Stimulated activated CD8-positive, alpha-beta memory T cell treated with anti-CD3 and anti-CD28 coated beads, Interleukin-7, amount 100 ng/mL, for 24 hours (primary cell): ENCODE results near the gene C16orf54.
"Not testable (repeated sequence)": the region's sequence is repeated elsewhere in the genome, so short reads cannot be mapped to it uniquely, and the experiment has no call there.

Experiments
- DNase-seq: peaks from one replicate; pipeline ENCODE4 v3.0.0-alpha.2; 2020; ENCODE audit warnings: low read depth

Gene C16orf54

DNA sequence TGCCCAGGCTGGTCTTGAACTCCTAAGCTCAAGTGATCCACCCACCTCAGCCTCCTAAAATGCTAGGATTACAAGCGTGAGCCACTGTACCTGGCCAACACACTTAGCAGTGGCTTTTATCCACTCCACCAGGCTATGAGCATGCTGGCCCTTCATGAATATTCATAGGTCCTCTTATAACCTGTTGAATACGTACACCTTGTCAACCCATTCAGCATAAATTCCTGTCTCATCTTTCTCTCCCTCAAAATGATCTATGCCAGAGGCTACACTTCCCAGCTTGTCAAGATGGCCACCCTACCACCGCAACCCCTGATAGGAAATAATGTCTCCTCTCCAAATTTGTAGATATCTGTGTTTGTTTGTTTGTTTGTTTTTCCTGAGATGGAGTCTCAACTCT lies 21.3 kb upstream of the C16orf54 start:
- no peak for DNase-seq

DNA sequence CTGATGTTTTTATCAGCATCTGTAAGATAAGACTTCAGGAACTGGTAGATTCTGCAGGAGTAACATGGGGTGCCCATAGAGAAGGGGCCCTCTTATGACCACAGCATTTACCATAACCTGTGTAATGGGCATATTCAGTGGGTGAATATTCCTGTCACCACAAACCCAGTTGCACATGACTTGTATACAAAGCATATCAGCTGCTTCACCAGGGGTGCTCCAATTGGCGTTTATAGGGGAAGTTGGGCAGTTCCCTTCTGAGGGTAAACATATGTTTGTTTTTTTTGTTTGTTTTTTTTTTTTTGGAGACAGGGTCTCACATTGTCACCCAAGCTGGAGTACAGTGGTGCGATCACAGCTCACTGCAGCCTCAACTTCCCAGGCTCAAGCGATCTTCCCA lies 20.8 kb upstream of the C16orf54 start:
- no peak for DNase-seq

DNA sequence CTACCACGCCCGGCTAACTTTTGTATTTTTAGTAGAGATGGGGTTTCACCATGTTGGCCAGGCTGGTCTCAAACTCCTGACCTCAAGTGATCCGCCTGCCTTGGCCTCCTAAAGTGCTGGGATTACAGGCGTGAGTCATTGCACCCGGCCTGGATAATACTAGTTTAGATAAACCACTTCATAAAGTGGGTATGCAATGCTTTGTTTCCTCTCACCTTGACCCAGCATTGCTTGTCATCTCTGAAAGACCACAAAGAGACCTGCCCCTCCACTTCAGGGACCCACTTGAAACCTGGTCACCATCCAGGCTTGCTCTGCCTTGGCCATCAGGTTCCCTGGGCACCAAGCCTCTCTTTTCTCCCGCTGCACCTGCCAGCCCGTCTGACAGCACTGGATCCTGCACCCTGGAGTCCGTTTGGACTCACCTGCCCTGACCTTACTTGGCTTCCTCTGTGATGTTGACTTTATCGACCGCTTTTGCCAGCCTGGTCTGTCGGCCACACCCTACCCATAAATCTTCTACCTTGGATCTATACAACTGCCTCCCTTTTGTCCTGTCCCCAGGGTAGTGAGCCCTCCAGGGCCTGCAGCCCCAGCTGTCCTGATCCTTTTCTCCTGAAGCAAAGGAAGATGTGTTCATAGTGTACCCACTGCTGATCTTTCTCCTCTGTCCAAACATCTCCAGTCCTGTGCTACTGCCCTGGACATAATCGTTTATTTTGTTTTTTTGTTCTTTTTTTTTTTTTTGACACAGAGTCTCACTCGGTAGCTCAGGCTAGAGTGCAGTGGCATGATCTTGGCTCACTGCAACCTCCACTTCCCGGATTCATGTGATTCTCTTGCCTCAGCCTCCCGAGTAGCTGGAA lies 19.6 kb upstream of the C16orf54 start:
- no peak for DNase-seq

DNA sequence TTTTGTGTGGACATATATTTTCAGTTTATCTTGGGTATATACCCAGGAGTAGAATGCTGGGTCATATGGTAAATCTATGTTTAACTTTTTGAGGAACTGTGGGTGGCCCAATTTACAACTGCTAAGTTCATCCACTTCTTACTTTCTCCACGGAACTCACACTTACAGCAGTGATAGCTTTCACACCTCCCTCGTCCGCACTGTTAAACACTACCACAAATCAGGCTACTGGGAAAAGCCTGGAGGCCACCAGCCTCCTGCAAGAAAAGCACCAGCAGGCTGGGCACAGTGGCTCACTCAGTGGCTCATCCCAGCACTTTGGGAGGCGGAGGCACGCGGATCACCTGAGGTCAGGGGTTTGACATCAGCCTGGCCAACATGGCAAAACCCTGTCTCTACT lies 17.5 kb upstream of the C16orf54 start:
- no peak for DNase-seq

DNA sequence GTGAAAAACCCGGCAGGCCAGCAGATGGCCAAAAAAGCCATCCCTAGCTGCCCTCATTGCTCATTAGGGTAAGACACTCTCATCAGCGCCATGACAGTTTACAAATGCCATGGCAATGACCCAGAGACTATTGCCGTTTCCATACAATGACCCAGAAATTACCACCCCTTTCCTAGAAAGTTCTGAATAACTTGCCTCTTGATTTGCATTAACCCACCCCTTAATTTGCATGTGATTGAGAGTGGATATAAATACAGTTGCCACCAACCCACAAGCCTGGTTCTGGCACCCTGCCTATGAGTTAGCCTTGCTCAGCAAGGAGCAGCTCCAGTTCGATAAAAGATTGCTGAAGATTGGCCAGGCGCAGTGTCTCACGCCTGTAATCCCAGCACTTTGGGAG lies 16.1 kb upstream of the C16orf54 start:
- DNase-seq = no peak

DNA sequence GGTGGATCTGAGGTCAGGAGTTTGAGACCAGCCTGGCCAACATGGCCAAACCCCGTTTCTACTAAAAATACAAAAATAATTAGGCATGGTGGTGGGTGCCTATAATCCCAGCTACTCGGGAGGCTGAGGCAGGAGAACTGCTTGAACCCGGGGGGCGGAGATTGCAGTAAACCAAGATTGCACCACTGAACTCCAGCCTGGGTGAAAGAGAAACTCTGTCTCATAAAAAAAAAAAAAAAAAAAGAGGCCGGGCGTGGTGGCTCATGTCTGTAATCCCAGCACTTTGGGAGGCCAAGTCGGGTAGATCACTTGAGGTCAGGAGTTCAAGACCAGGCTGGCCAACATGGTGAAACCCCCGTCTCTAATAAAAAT lies 15.5 kb upstream of the C16orf54 start:
- not testable (repeated sequence) for DNase-seq

DNA sequence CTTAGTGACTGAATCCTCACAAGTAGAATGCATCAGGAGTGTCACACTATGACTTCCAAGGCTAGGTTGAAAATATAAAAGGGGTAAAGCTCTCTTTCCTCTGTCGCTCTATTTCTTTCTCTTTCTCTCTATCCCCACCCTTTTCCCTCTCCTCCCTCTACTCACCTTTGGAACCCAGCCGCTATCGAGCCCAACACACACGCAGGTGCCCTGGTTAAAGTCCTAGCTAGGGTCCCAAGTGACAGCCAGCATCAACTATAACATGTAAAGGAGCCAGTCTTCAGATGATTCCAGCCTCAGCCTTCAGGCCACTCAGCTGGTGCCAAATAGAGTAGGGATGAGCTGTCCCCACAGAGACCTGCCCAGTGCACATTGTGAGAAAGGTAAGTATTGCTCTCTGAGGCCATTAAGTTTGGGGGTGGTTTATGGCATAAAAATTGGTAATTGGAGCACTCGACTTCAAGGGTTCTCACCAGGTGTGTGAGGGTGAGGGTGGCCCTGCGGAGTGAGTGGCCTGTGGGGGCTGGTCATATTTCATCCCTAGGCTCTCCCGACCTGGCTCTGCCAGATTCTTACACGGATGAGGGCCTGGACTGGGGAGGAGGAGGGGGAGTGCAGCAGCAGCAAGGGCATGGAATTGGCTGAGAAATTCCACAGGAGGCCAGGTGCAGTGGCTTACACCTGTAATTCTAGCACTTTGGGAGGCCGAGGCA lies 14.9 kb upstream of the C16orf54 start:
- DNase-seq = no peak

DNA sequence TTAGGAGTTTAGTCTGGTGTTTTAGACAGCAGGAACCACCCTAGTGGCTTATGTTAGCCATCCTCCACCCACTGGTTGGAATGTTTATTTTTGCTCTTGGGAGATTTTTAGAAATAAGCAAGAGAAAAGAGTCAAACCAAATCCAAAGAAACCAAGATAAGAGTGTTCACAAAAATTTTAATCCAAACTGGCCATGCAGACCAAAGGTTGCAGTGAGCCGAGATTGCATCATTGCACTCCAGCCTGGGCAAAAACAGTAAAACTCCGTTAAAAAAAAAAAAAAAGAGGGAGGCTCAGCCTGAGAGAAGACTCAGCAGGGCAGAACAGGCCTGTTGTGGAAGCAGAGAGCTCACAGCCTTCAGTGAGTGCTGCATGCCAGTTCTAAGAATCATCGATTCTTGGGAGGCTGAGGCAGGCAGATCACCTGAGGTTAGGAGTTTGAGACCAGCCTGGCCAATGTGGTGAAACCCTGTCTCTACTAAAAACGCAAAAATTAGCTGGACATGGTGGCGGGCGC lies 12.2 kb upstream of the C16orf54 start:
- DNase-seq = no peak

DNA sequence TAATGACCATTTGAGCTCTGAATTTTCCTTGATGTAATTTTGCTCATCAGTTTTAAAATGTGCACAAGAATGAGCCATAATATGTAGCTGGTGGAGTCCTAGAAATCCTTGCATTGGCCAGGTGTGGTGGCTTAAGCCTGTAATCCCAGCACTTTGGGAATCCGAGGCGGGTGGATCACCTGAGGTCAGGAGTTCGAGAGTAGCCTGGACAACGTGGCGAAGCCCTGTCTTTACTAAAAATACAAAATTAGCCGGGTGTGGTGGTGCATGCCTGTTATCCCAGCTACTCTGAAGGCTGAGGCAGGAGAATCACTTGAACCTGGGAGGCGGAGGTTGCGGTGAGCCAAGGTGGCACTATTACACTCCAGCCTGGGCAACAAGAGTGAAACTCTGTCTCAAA lies 11.3 kb upstream of the C16orf54 start:
- not testable (repeated sequence) for DNase-seq

DNA sequence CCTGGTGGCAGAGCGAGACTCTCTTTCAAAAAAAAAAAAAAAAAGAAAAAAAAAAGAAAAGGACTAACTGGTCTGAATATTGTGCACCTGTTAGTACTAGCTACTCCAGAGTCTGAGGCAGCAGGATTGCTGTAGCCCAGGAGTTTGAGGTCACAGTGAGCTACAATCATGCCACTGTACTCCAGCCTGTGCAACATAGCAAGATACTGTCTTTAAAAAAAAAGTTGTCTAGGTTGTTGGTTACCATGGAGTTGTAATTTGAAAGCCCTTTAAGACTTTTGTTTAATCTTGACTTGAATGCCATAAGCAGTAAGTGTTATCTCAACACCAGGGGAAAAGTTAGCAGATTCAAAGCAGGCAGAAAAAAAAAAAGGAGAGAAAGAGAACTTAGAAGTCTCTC lies 10.9 kb upstream of the C16orf54 start:
- DNase-seq = no peak

DNA sequence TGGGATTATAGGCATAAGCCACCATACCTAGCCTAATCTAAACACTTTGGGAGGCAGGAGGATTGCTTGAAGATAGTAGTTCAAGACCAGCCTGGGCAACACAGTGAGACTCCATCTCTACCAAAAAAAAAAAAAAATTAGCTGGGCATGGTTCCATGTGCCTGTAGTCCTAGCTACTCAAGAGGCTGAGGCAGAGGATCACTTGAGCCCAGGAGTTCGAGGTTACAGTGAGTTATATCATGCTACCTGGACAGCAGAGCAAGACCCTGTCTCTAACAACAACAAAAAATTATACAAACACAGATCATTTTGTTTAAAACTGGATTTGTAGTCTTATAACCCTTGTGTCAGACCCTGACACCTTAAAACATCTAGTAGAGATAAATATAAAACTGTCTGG lies 7.7 kb upstream of the C16orf54 start:
- DNase-seq = no peak

DNA sequence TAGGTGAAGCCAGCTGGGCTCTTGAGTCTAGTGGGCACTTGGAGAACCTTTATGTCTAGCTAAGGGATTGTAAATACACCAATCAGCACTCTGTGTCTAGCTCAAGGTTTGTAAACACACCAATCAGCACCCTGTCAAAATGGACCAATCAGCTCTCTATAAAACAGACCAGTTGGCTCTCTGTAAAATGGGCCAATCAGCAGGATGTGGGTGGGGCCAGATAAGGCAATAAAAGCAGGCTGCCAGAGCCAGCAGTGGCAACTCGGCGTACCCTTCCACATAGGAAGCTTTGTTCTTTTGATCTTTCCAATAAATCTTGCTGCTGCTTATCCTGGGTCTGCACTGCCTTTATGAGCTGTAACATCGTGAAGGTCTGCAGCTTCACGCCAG lies 3.0 kb upstream of the C16orf54 start:
- not testable (repeated sequence) for DNase-seq

DNA sequence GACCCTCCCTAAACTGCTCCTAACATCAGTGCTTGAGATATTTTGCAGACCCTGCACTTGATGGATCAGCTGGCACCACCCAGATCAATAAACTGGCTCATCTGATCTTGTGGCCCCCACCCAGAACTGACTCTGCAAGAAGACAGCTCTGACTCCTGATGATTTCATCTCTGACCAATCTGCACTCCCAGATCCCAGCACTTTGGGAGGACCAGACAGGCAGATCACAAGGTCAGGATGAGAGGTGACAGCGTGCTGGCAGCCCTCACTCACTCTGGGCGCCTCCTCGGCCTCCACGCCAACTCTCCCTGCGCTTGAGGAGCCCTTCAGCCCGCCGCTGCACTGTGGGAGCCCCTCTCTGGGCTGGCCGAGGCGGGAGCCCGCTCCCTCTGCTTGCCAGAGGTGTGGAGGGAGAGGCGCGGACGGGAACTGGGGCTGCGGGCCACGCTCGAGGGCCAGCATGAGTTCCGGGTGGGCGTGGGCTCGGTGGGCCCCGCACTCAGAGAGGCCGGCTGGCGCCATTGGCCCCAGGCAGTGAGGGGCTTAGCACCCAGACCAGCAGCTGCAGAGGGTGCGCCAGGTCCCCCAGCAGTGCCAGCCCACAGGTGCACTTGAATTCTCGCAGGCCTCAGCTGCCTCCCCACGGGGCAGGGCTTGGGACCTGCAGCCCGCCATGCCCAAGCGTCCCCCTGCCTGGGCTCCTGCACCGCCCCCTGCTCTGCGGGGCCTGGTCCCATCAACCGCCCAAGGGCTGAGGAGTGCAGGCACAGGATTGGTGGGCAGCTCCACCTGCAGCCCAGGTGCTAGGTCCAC lies 2.4 kb upstream of the C16orf54 start:
- no peak for DNase-seq

DNA sequence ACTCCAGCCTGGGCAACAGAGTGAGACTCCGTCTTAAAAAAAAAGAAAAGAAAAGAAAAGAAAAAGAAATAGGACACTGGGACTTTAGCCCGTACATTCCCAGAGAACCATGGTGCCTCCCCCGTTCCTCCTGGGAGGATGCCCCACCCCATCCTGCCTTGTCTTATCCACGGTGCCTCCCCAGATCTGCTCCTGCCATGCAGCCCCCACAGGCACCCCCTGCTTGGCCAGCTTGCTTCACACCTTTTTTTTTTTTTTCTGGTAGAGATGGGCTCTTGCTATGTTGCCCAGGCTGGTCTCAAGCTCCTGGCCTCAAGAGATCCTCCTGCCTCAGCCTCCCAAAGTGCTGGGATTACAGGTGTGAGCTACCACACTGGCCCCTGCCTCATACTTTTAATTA lies 728 bp upstream of the C16orf54 start:
- not testable (repeated sequence) for DNase-seq

DNA sequence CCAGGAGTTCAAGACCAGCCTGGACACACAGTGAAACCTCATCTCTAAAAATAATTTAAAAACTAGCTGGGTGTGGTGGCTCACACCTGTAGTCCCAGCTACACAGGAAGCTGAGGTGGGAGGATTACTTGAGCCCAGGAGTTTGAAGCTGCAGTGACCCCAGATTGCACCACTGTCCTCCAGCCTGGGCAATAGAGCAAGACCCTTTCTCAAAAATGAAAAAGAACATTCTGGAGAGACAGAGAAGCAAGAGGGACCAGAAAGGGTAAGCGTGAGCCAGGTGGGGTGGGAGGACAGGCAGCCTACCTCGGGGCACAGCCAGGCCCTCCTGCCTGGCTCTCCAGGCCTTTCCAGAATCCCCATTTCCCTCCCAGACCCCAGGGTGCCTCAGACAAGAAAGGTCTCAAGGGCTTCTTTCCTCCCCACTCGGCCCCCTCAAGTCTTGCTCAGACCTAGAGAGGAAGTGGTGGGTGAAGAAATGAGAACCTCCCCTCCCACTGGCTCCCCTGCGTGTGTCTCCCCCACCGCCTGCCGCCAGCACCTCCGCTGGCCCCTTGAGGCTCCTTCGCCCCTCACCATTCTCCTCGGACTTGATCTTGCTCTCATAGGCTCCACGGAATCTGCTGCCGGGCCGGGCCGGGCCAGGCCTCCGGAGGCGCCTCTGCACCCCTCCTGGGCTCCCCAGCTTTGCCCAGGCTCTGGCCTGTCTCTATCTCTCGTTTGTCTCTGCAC lies 503 bp downstream of the C16orf54 start:
- no peak for DNase-seq

DNA sequence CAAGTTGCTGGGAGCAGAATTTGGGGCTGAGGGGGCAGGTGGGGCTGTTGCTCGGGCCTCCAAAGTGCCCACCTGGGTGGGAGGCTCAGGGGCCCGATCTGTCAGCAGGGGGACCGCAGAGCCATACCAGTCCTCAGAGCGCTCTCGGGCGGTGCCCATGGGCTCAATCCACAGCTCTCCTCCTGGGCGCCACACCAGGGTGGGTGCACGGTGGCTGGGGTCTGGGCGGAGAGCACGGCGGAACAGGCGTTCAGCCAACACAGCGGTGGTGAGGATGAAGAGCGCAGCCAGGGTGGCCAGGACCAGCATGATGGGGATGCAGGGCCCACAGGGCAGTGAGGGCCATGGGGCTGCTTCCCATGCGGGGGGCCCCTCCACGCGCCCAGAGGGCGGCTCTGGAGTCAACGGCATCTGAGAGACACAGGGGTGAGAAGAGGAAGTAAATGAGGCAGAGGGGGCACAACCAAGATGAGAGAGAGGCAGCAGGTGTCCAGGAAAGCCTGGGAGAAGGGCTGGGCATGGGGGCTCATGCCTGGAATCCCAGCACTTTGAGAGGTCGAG lies 1.2 kb downstream of the C16orf54 start:
- DNase-seq = no peak

DNA sequence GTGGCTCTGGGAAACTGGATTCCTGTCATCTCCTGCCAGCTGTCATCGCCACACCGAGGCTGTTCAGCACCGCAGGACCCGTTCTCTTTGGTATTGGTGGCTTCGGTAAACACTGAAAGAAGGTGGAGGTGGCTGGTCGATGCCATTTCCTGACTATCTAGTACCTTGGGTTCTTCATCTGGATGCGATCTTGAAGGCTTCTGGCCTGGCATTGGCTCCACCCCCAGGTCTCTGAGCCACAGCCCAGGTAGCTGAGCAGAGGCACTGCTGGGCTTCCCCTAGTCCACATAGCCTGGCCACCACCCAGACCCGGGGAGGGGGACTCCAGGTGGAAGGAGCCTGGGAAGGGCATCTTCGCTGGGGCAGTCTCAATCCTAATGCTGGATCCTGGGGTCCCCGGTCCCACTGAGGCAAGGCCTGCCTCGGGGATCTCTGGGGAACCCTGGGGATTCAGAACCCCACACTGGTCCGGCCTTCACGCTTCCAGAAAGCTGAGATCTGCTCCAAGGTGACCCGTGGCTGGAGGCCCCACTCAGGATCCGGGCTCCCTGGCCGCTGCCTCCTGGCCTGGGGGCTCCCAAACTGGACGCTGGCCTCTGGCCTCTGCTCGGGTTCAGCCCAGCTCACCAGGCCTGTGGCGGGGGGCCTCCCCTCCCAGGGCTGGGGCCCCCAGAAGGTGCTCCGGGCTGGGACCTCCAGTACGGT lies 1.8 kb downstream of the C16orf54 start:
- no peak for DNase-seq

DNA sequence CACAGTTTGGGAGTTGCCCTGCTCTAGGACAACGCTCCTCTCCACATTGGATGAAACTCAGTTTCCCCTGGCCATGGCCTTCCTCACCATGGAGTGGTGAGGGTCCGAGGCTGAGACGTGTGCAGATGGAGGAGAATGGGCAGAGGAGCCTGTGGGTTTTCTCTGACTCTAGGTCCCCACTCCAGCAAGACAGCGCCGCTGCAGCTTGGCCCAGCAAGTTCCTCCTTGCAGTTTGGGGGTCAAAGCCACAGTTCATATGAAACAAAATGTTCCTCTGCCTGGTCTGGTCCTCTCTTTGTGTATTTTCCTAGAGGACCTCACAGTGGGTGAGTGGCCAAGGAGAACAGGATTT lies 2.3 kb downstream of the C16orf54 start:
- DNase-seq = no peak

DNA sequence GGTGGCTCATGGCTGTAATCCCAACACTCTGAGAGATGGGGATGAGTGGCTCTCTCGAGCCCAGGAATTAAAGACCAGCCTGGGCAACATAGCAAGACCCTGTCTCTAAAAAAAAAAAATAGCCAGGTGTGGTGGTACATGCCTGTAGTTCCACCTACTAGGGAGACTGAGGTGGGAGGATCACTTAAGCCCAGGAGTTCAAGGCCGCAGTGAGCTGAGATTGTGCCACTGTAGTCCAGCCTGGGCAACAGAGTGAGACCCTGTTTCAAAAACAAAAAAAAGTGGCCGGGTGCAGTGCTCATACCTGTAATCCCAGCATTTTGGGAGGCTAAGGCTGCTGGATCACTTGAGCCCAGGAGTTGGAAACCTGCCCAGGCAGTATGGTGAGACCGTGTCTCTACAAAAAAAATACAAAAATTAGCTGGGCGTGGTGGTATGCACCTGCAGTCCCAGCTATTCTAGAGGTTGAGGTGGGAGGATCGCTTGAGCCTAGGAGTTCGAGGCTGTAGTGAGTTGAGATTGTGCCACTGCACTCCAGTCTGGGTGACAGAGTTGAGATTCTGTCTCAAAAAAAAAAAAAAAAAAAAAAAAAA lies 3.0 kb downstream of the C16orf54 start:
- DNase-seq = no peak

DNA sequence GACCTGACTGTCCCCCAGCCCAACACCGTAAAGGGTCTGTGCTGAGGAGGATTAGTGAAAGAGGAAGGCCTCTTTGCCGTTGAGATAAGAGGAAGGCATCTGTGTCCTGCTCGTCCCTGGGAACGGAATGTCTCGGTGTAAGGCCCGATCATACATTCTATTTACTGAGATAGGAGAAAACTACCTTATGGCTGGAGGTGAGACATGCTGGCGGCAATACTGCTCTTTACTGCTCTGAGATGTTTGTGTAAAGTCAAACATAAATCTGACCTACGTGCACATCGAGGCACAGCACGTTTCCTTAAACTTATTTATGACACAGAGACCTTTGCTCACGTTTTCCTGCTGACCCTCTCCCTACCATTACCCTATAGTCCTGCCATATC lies 5.2 kb downstream of the C16orf54 start:
- DNase-seq = not testable (repeated sequence)
